Muscle layer of colon (tissue), 2 donors: ENCODE data around the gene HS1BP3.
A peak's percentile ranks its signal among the peaks of the same experiment; 100 is the strongest.

Experiments
- H3K27ac ChIP-seq: one replicate; pipeline ENCODE4 v1.7.0; 2013; ENCODE audit warnings: low read depth, mild to moderate bottlenecking, low read length, moderate library complexity
- H3K27me3 ChIP-seq, 2 donors: one replicate each; pipeline ENCODE4 v1.7.0; 2013; ENCODE audit warnings: low read length in 2 of 2, mild to moderate bottlenecking in 2 of 2; ENCODE audit not compliant: insufficient read depth in 2 of 2, control insufficient read depth in 1 of 2
- H3K36me3 ChIP-seq: one replicate; pipeline ENCODE4 v1.7.0; 2013; ENCODE audit warnings: mild to moderate bottlenecking, low read length; ENCODE audit not compliant: insufficient read depth
- H3K4me1 ChIP-seq: one replicate; pipeline ENCODE4 v1.7.0; 2013; ENCODE audit warnings: mild to moderate bottlenecking, low read length; ENCODE audit not compliant: insufficient read depth
- H3K4me3 ChIP-seq, 2 donors: one replicate each; pipeline ENCODE4 v1.7.0; 2013; ENCODE audit warnings: low read length in 2 of 2, low read depth in 1 of 2, mild to moderate bottlenecking in 1 of 2, moderate library complexity in 1 of 2
- H3K9ac ChIP-seq: one replicate; pipeline ENCODE4 v1.7.0; 2013; ENCODE audit warnings: low read length
- H3K9me3 ChIP-seq: one replicate; pipeline ENCODE4 v1.7.0; 2013; ENCODE audit warnings: mild to moderate bottlenecking, low read length
- donor health status: abdominal sarcoma.
- donor health status: Adenocarcinoma of cecum.

The HS1BP3 gene

GRCh38 chr2:20638646-20639430 lies 12.1 kb downstream of the HS1BP3 start:
- H3K4me3 ChIP-seq = no peak overlapping the region
- peak overlapping the region; percentile 44 for H3K9ac ChIP-seq
- peaks cover 85% of the 10 kb centered on the region for H3K4me1 ChIP-seq
- H3K9me3 ChIP-seq = no peaks in the 10 kb centered on the region
- no peaks in the 10 kb centered on the region for H3K27me3 ChIP-seq
- H3K36me3 ChIP-seq = peaks cover 60% of the 10 kb centered on the region
- peak overlapping the region; percentile 93 for H3K27ac ChIP-seq

GRCh38 chr2:20638014-20638413 lies 12.9 kb downstream of the HS1BP3 start:
- Histone ChIP-seq H3K4me1 (peaks cover 93% of the 10 kb centered on the region), H3K9ac (peak overlapping the region; percentile 44), H3K27ac (peak overlapping the region; percentile 93)

GRCh38 chr2:20637147-20637546 lies 13.8 kb downstream of the HS1BP3 start:
- Histone ChIP-seq H3K27ac (peak overlapping the region; percentile 93), H3K9me3 (no peaks in the 10 kb centered on the region), H3K27me3 (no peaks in the 10 kb centered on the region), H3K4me3 (no peak overlapping the region), H3K9ac (peak overlapping the region; percentile 44), H3K4me1 (peaks cover 91% of the 10 kb centered on the region), H3K36me3 (peaks cover 52% of the 10 kb centered on the region)

More at GRCh38 chr2:20638014-20638413, 12.9 kb downstream of the HS1BP3 start:
- peaks cover 51% of the 10 kb centered on the region for H3K36me3 ChIP-seq
- H3K9me3 ChIP-seq = no peaks in the 10 kb centered on the region
- H3K27me3 ChIP-seq = no peaks in the 10 kb centered on the region
- H3K4me3 ChIP-seq = no peak overlapping the region

- Histone ChIP-seq H3K4me3 (no peak overlapping the region), H3K36me3 (peaks cover 52% of the 10 kb centered on the region), H3K4me1 (peaks cover 86% of the 10 kb centered on the region), H3K27me3 (no peaks in the 10 kb centered on the region), H3K9ac (peak overlapping the region; percentile 60), H3K27ac (peak overlapping the region; percentile 93), H3K9me3 (no peaks in the 10 kb centered on the region)
These were observed 15.0 kb downstream of the HS1BP3 start for GRCh38 chr2:20635675-20636584.

GRCh38 chr2:20635113-20635510 lies 15.8 kb downstream of the HS1BP3 start:
- Histone ChIP-seq H3K4me1 (peaks cover 82% of the 10 kb centered on the region), H3K9ac (peak overlapping the region; percentile 49), H3K36me3 (peaks cover 44% of the 10 kb centered on the region)

GRCh38 chr2:20634507-20635112 lies 16.3 kb downstream of the HS1BP3 start:
- peak overlapping the region; percentile 93 for H3K27ac ChIP-seq
- H3K9ac ChIP-seq = peak overlapping the region; percentile 49
- H3K4me3 ChIP-seq = peak overlapping the region in 1 of 2 donors; percentile 19

More at GRCh38 chr2:20635113-20635510, 15.8 kb downstream of the HS1BP3 start:
- peak overlapping the region in 1 of 2 donors; percentile 19 for H3K4me3 ChIP-seq
- no peaks in the 10 kb centered on the region for H3K9me3 ChIP-seq
- no peaks in the 10 kb centered on the region for H3K27me3 ChIP-seq
- H3K27ac ChIP-seq = peak overlapping the region; percentile 93

GRCh38 chr2:20633794-20634506 lies 16.9 kb downstream of the HS1BP3 start:
- peak overlapping the region; percentile 93 for H3K27ac ChIP-seq
- H3K9me3 ChIP-seq = no peaks in the 10 kb centered on the region
- peaks cover 84% of the 10 kb centered on the region for H3K4me1 ChIP-seq
- peaks cover 43% of the 10 kb centered on the region for H3K36me3 ChIP-seq
- H3K9ac ChIP-seq = peak overlapping the region; percentile 49
- no peaks in the 10 kb centered on the region for H3K27me3 ChIP-seq
- peak overlapping the region in 1 of 2 donors; percentile 19 for H3K4me3 ChIP-seq

More at GRCh38 chr2:20634507-20635112, 16.3 kb downstream of the HS1BP3 start:
- Histone ChIP-seq H3K36me3 (peaks cover 43% of the 10 kb centered on the region), H3K27me3 (no peaks in the 10 kb centered on the region), H3K9me3 (no peaks in the 10 kb centered on the region), H3K4me1 (peaks cover 84% of the 10 kb centered on the region)

GRCh38 chr2:20633001-20633400 lies 17.9 kb downstream of the HS1BP3 start:
- Histone ChIP-seq H3K9ac (no peak overlapping the region), H3K27ac (peak overlapping the region; percentile 93), H3K9me3 (no peaks in the 10 kb centered on the region), H3K4me3 (no peak overlapping the region), H3K4me1 (peaks cover 78% of the 10 kb centered on the region), H3K27me3 (no peaks in the 10 kb centered on the region), H3K36me3 (peaks cover 45% of the 10 kb centered on the region)

GRCh38 chr2:20632446-20632990 lies 18.4 kb downstream of the HS1BP3 start:
- Histone ChIP-seq H3K4me3 (no peak overlapping the region), H3K4me1 (peaks cover 73% of the 10 kb centered on the region), H3K36me3 (peaks cover 41% of the 10 kb centered on the region), H3K27ac (peak overlapping the region; percentile 93), H3K27me3 (no peaks in the 10 kb centered on the region), H3K9me3 (no peaks in the 10 kb centered on the region), H3K9ac (no peak overlapping the region)

GRCh38 chr2:20631617-20632307 lies 19.1 kb downstream of the HS1BP3 start:
- H3K27me3 ChIP-seq = no peaks in the 10 kb centered on the region
- no peak overlapping the region for H3K4me3 ChIP-seq
- H3K9me3 ChIP-seq = no peaks in the 10 kb centered on the region
- H3K36me3 ChIP-seq = peaks cover 41% of the 10 kb centered on the region
- H3K27ac ChIP-seq = peak overlapping the region; percentile 64
- H3K9ac ChIP-seq = no peak overlapping the region
- peaks cover 73% of the 10 kb centered on the region for H3K4me1 ChIP-seq
